HepG2 (cell line): ENCODE results near the gene HSP90AB1. TPM values are rescaled to one million over a fixed set of nuclear protein-coding genes. Genes with fewer than 3 reads are reported as not detected.

Experiments
- ARID2 ChIP-seq: sonication (generic); formaldehyde crosslinking; IDR thresholded peaks from 2 replicates; pipeline ENCODE4 v1.8.1; 2022; ENCODE audit warnings: mild to moderate bottlenecking, missing genetic modification reagents, borderline replicate concordance
- CHD2 ChIP-seq: IDR thresholded peaks from 2 replicates; pipeline ENCODE4 v1.6.1; 2011; ENCODE audit warnings: low read depth, low read length, improper control_type of control experiment
- GABPB1 ChIP-seq: IDR thresholded peaks from 2 replicates; pipeline ENCODE4 v1.6.1; 2016; ENCODE audit warnings: mild to moderate bottlenecking, missing genetic modification reagents, moderate library complexity, missing compliant biosample characterization
- GTF3A ChIP-seq: sonication (generic); formaldehyde crosslinking; conservative IDR thresholded peaks from 2 replicates; pipeline ENCODE4 v1.4.0; 2020; ENCODE audit warnings: mild to moderate bottlenecking, missing genetic modification reagents
- NFKB2 ChIP-seq: sonication (generic); formaldehyde crosslinking; IDR thresholded peaks from 2 replicates; pipeline ENCODE4 v1.4.0; 2020; ENCODE audit warnings: missing genetic modification reagents, borderline replicate concordance
- PAX8 ChIP-seq: sonication (generic); formaldehyde crosslinking; IDR thresholded peaks from 2 replicates; pipeline ENCODE4 v1.8.0; 2022; ENCODE audit warnings: mild to moderate bottlenecking, missing genetic modification reagents, borderline replicate concordance
- RFX3 ChIP-seq: IDR thresholded peaks from 2 replicates; pipeline ENCODE4 v1.6.1; 2016; ENCODE audit warnings: missing biosample characterization, missing genetic modification reagents
- polyA plus RNA-seq, 8 experiments: library from polyadenylated mRNA; depleted of rRNA in 3 of 8; stranded (reverse) in 7 of 8; unstranded in 1 of 8; fragments of >200 nt; fragmentation: Illumina TruSeq in 4 of 8; extraction: Trizol in 4 of 8; gene quantifications; 2 replicates each; pipeline versions ENCODE4 v1.2.1 to v1.2.3, GENCODE V29; 2011 to 2016; ENCODE audit warnings: low read depth in 4 of 8, missing spikeins in 1 of 8, mixed read lengths in 1 of 8; ENCODE audit not compliant: insufficient read depth in 1 of 8
- total RNA-seq, 5 experiments: library from RNA; depleted of rRNA; stranded (reverse); fragments of >200 nt; fragmentation: Illumina TruSeq; extraction: Trizol; gene quantifications; 2 replicates each; pipeline ENCODE4 v1.2.3, GENCODE V29; 2016; ENCODE audit warnings: low read depth in 1 of 5
- TF ChIP-seq, protein P1 (sequence below): sonication (generic); formaldehyde crosslinking; IDR thresholded peaks from 2 replicates; pipeline ENCODE4 v1.4.0; 2020; ENCODE audit warnings: missing genetic modification reagents, mild to moderate bottlenecking, borderline replicate concordance
- TF ChIP-seq, protein P2 (sequence below): sonication (generic); formaldehyde crosslinking; IDR thresholded peaks from 2 replicates; pipeline ENCODE4 v1.5.1; 2020; ENCODE audit warnings: mild to moderate bottlenecking, missing genetic modification reagents
- TF ChIP-seq, protein P3 (sequence below): sonication (generic); formaldehyde crosslinking; IDR thresholded peaks from 2 replicates; pipeline ENCODE4 v1.5.1; 2020; ENCODE audit warnings: missing genetic modification reagents, mild to moderate bottlenecking, borderline replicate concordance
- TF ChIP-seq, protein P4 (sequence below): IDR thresholded peaks from 2 replicates; pipeline ENCODE4 v1.6.1; 2016; ENCODE audit warnings: missing compliant biosample characterization, missing genetic modification reagents, borderline replicate concordance
- TF ChIP-seq, protein P5 (sequence below): sonication (generic); formaldehyde crosslinking; conservative IDR thresholded peaks from 2 replicates; pipeline ENCODE4 v1.4.0; 2020; ENCODE audit warnings: missing genetic modification reagents

HSP90AB1 gene
- total and polyA plus RNA-seq, 2 of the 13 experiments (the other 11 are each of a cell fraction or from before 2014, with no cell fraction given) = 1,325 to 1,472 TPM

DNA sequence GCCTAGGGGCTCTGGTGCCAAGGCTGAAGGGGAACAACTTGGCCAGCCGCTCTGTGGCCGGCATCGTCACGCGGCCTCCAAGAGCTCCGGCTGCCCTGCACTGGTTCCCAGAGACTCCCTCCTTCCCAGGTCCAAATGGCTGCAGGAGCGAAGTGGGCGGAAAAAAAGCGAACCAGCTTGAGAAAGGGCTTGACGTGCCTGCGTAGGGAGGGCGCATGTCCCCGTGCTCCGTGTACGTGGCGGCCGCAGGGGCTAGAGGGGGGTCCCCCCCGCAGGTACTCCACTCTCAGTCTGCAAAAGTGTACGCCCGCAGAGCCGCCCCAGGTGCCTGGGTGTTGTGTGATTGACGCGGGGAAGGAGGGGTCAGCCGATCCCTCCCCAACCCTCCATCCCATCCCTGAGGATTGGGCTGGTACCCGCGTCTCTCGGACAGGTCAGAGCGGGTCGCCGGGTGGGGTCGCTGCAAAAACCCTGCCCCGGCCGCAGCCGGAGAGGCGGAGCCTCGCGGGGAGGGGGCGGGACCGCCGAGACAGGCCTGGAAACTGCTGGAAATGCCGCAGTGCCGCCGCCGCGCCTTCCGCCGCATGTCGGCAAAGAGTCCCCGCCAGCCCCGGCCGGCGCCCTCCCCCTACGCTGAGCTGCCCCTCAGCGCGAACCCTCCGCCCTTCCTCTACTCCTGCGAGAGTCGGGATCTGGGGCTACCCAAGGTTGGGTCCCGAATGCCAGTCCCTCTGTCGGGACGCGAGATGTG is 814 bp upstream of the HSP90AB1 start (continued):
- TF ChIP-seq, protein P1, sequence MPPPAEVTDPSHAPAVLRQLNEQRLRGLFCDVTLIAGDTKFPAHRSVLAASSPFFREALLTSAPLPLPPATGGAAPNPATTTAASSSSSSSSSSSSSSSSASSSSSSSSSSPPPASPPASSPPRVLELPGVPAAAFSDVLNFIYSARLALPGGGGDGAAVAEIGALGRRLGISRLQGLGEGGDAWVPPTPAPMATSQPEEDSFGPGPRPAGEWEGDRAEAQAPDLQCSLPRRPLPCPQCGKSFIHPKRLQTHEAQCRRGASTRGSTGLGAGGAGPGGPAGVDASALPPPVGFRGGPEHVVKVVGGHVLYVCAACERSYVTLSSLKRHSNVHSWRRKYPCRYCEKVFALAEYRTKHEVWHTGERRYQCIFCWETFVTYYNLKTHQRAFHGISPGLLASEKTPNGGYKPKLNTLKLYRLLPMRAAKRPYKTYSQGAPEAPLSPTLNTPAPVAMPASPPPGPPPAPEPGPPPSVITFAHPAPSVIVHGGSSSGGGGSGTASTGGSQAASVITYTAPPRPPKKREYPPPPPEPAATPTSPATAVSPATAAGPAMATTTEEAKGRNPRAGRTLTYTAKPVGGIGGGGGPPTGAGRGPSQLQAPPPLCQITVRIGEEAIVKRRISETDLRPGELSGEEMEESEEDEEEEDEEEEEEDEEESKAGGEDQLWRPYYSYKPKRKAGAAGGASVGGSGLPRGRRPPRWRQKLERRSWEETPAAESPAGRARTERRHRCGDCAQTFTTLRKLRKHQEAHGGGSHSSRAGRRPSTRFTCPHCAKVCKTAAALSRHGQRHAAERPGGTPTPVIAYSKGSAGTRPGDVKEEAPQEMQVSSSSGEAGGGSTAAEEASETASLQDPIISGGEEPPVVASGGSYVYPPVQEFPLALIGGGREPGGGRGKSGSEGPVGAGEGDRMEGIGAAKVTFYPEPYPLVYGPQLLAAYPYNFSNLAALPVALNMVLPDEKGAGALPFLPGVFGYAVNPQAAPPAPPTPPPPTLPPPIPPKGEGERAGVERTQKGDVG = peak; percentile 18; the same call in 1 of the 2 replicates
- TF ChIP-seq PAX8 (no peak), GTF3A (no peak), CHD2 (peak; percentile 94), ARID2 (CRISPR knock-in tag) (peak; percentile 94; the same call in 1 of the 2 replicates), NFKB2 (CRISPR knock-in tag) (peak; percentile 82; the same call in 1 of the 2 replicates), GABPB1 (CRISPR knock-in tag) (peak; percentile 87), RFX3 (CRISPR knock-in tag) (no peak)
- TF ChIP-seq, protein P2, sequence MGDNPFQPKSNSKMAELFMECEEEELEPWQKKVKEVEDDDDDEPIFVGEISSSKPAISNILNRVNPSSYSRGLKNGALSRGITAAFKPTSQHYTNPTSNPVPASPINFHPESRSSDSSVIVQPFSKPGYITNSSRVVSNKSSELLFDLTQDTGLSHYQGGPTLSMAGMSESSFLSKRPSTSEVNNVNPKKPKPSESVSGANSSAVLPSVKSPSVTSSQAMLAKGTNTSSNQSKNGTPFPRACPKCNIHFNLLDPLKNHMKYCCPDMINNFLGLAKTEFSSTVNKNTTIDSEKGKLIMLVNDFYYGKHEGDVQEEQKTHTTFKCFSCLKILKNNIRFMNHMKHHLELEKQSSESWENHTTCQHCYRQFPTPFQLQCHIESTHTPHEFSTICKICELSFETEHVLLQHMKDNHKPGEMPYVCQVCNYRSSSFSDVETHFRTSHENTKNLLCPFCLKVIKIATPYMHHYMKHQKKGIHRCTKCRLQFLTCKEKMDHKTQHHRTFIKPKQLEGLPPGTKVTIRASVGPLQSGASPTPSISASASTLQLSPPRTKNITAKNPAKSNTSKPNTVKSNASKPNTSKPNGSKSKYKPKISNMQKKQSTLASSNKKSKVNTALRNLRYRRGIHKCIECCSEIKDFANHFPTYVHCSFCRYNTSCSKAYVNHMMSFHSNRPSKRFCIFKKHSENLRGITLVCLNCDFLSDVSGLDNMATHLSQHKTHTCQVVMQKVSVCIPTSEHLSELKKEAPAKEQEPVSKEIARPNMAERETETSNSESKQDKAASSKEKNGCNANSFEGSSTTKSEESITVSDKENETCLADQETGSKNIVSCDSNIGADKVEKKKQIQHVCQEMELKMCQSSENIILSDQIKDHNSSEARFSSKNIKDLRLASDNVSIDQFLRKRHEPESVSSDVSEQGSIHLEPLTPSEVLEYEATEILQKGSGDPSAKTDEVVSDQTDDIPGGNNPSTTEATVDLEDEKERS (CRISPR knock-in tag) = peak; percentile 31; the same call in 1 of the 2 replicates
- TF ChIP-seq, protein P3, sequence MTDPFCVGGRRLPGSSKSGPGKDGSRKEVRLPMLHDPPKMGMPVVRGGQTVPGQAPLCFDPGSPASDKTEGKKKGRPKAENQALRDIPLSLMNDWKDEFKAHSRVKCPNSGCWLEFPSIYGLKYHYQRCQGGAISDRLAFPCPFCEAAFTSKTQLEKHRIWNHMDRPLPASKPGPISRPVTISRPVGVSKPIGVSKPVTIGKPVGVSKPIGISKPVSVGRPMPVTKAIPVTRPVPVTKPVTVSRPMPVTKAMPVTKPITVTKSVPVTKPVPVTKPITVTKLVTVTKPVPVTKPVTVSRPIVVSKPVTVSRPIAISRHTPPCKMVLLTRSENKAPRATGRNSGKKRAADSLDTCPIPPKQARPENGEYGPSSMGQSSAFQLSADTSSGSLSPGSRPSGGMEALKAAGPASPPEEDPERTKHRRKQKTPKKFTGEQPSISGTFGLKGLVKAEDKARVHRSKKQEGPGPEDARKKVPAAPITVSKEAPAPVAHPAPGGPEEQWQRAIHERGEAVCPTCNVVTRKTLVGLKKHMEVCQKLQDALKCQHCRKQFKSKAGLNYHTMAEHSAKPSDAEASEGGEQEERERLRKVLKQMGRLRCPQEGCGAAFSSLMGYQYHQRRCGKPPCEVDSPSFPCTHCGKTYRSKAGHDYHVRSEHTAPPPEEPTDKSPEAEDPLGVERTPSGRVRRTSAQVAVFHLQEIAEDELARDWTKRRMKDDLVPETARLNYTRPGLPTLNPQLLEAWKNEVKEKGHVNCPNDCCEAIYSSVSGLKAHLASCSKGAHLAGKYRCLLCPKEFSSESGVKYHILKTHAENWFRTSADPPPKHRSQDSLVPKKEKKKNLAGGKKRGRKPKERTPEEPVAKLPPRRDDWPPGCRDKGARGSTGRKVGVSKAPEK = peak; percentile 92; the same call in 1 of the 2 replicates
- TF ChIP-seq, protein P4, sequence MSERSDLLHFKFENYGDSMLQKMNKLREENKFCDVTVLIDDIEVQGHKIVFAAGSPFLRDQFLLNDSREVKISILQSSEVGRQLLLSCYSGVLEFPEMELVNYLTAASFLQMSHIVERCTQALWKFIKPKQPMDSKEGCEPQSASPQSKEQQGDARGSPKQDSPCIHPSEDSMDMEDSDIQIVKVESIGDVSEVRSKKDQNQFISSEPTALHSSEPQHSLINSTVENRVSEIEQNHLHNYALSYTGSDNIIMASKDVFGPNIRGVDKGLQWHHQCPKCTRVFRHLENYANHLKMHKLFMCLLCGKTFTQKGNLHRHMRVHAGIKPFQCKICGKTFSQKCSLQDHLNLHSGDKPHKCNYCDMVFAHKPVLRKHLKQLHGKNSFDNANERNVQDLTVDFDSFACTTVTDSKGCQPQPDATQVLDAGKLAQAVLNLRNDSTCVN (CRISPR knock-in tag) = peak; percentile 35; the same call in 1 of the 2 replicates
- TF ChIP-seq, protein P5, sequence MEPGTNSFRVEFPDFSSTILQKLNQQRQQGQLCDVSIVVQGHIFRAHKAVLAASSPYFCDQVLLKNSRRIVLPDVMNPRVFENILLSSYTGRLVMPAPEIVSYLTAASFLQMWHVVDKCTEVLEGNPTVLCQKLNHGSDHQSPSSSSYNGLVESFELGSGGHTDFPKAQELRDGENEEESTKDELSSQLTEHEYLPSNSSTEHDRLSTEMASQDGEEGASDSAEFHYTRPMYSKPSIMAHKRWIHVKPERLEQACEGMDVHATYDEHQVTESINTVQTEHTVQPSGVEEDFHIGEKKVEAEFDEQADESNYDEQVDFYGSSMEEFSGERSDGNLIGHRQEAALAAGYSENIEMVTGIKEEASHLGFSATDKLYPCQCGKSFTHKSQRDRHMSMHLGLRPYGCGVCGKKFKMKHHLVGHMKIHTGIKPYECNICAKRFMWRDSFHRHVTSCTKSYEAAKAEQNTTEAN (CRISPR knock-in tag) = peak; percentile 78; the same call in 1 of the 2 replicates
